NCI-H2107 (cell line): ENCODE results near the gene KAZN.

Source experiments
- DNase-seq: peaks from one replicate; lab custom pipeline; 2025; lab: John Stamatoyannopoulos, UW

Gene KAZN

GRCh38 chr1:14937288-14937949, 338.9 kb downstream of the KAZN start:
- no peak for DNase-seq

GRCh38 chr1:14939527-14940284, 341.2 kb downstream of the KAZN start:
- DNase-seq = no peak

GRCh38 chr1:14940285-14940870, 341.9 kb downstream of the KAZN start:
- no peak for DNase-seq

- DNase-seq = no peak
Observed at GRCh38 chr1:14941864-14942263, 343.4 kb downstream of the KAZN start.

- DNase-seq = no peak
Observed at GRCh38 chr1:14944471-14944985, 346.0 kb downstream of the KAZN start.

- no peak for DNase-seq
Observed at GRCh38 chr1:14945132-14946010, 346.9 kb downstream of the KAZN start.

GRCh38 chr1:14946011-14946359, 347.5 kb downstream of the KAZN start:
- DNase-seq = no peak

- DNase-seq = no peak
Observed at GRCh38 chr1:14946684-14947238, 348.3 kb downstream of the KAZN start.

GRCh38 chr1:14947421-14947820, 348.9 kb downstream of the KAZN start:
- DNase-seq = no peak

GRCh38 chr1:14948112-14948652, 349.7 kb downstream of the KAZN start:
- DNase-seq = no peak

- no peak for DNase-seq
Observed at GRCh38 chr1:14949270-14949835, 350.9 kb downstream of the KAZN start.

- DNase-seq = no peak
Observed at GRCh38 chr1:14949836-14950713, 351.6 kb downstream of the KAZN start.

- no peak for DNase-seq
Observed at GRCh38 chr1:14951766-14952165, 353.3 kb downstream of the KAZN start.

- DNase-seq = no peak
Observed at GRCh38 chr1:14952626-14953314, 354.3 kb downstream of the KAZN start.

- no peak for DNase-seq
Observed at GRCh38 chr1:14954210-14954609, 355.7 kb downstream of the KAZN start.

- DNase-seq = no peak
Observed at GRCh38 chr1:14954930-14955329, 356.4 kb downstream of the KAZN start.

- no peak for DNase-seq
Observed at GRCh38 chr1:14955402-14955801, 356.9 kb downstream of the KAZN start.

- no peak for DNase-seq
Observed at GRCh38 chr1:14955976-14956375, 357.5 kb downstream of the KAZN start.

- DNase-seq = no peak
Observed at GRCh38 chr1:14956579-14957195, 358.2 kb downstream of the KAZN start.
